ENCODE data around the gene FYN.
"Not testable (repeated sequence)": the region's sequence is repeated elsewhere in the genome, so short reads cannot be mapped to it uniquely, and the experiment has no call there.

The FYN gene

DNA sequence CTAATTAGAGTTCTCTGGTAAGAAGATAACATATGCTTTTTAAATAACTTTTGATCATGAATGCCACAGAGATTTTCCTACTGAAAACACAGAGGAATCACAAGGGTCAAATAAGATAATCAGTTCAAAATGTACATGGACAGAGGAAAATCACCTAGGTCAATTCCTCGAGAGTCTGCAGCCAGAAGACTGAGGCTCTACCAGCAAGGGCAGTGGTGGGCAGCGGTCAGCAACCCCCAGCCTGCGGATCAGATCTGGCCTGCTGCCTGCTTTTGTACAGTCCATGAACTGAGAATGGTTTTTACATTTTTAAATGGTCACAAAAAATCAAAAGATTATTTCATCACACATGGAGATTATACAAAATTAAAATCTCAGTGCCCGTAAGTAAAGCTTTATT lies 79.0 kb downstream of the FYN start:
- ATAC-seq (replicated peaks; ENCODE audit: extremely low read depth, poor library complexity, severe bottlenecking) (no peak), DNase-seq (ENCODE audit: low spot score in 2 of 2) (no peak)
- H3K27ac Mint-ChIP-seq (ENCODE audit: low read depth), result no peak overlapping the region
- no peaks in the 10 kb centered on the region for H3K27me3 Mint-ChIP-seq
- no peaks in the 10 kb centered on the region for H3K9me3 Mint-ChIP-seq
- H3K4me3 Mint-ChIP-seq, result no peak overlapping the region
- peaks cover 21% of the 10 kb centered on the region for H3K36me3 Mint-ChIP-seq (ENCODE audit: insufficient read depth)
- H3K4me1 Mint-ChIP-seq, result peaks cover 53% of the 10 kb centered on the region

DNA sequence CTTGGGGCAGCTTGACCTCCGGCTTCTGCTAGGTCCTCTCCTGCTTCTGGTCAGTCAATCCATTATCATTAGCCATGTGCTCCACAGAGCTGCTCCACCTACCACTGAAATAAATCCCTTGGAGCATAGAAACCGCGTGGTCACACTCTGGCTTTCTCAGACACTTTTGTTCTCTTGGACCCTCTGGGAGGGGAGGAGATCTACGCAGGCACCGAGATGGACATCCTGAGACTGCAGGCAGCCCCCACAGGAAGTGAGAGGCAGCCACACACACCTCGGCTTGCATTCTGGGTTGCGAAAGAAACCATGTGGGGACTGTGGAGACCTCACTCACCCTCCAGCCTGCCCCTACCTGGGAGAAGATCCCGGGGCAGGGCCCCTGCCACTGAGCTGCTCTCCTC lies 79.5 kb downstream of the FYN start:
- Mint-ChIP-seq H3K4me3 (no peak overlapping the region), H3K27ac (ENCODE audit: low read depth) (no peak overlapping the region), H3K9me3 (no peaks in the 10 kb centered on the region), H3K36me3 (ENCODE audit: insufficient read depth) (peaks cover 21% of the 10 kb centered on the region), H3K27me3 (no peaks in the 10 kb centered on the region), H3K4me1 (peaks cover 48% of the 10 kb centered on the region)
- peak; percentile 88 for ATAC-seq (replicated peaks; ENCODE audit: extremely low read depth, poor library complexity, severe bottlenecking)
- DNase-seq (ENCODE audit: low spot score in 2 of 2), result peak in 1 of 2 donors; percentile 59

DNA sequence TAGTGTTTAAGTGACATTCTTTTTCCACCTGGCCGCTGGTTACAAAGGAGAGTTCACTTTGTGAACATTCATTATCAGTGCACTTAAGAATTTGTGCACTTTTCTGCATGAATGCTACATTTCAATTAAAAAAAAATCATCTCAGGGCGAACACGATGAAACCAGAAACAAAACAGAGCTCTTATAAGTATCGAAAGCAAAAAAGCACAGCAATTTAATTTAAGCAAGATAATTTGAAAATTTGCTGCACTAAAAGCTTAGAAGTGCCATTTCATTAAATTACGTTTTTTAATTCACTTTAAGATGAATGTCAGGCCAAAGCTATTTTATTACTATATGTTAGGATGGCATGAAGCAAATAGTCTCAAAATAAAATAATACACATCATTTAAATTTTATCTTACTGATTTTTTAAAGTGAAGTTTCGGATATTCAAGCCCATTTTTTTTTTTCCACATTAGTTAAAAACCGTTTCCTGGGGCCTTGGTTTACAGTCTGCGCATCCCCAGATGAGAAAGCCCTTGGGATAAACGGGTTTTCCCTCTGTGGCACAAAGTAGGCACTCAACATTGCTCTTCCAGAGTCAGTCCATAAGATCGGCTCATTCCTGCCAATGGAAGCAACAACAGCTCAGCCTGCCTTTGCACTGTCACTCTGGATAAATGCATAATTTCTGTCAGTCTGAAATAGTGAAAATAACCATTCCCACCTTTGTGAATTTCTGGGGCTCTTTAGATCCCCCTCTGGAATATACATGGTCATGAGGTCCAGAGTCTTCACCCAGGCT lies 80.1 kb downstream of the FYN start:
- Mint-ChIP-seq H3K9me3 (no peaks in the 10 kb centered on the region), H3K36me3 (ENCODE audit: insufficient read depth) (peaks cover 19% of the 10 kb centered on the region), H3K27me3 (no peaks in the 10 kb centered on the region), H3K27ac (ENCODE audit: low read depth) (no peak overlapping the region), H3K4me3 (no peak overlapping the region), H3K4me1 (peaks cover 43% of the 10 kb centered on the region)
- DNase-seq (ENCODE audit: low spot score in 2 of 2) (no peak), ATAC-seq (replicated peaks; ENCODE audit: extremely low read depth, poor library complexity, severe bottlenecking) (no peak)

DNA sequence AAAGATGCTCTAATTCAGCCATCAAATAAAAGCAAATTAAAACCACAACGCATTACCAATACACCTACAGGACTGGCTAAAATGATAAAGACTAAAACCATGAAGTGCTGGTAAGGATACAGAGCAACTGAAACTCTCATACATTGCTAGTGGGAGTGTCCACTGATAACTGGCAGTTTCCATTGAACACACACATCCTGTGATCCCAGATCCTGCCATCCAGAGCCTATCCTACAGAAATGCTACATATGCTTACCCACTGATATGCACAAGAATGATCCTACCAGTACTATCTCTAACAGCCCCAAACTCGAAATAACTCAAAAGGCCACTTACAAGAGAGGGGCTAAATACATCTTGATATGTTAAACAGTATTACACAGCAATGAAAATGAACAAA lies 81.0 kb downstream of the FYN start:
- Mint-ChIP-seq H3K27ac (ENCODE audit: low read depth) (no peak overlapping the region), H3K9me3 (no peaks in the 10 kb centered on the region), H3K36me3 (ENCODE audit: insufficient read depth) (peaks cover 16% of the 10 kb centered on the region), H3K27me3 (no peaks in the 10 kb centered on the region), H3K4me1 (peaks cover 43% of the 10 kb centered on the region), H3K4me3 (no peak overlapping the region)
- no peak for DNase-seq (ENCODE audit: low spot score in 2 of 2)
- no peak for ATAC-seq (replicated peaks; ENCODE audit: extremely low read depth, poor library complexity, severe bottlenecking)

DNA sequence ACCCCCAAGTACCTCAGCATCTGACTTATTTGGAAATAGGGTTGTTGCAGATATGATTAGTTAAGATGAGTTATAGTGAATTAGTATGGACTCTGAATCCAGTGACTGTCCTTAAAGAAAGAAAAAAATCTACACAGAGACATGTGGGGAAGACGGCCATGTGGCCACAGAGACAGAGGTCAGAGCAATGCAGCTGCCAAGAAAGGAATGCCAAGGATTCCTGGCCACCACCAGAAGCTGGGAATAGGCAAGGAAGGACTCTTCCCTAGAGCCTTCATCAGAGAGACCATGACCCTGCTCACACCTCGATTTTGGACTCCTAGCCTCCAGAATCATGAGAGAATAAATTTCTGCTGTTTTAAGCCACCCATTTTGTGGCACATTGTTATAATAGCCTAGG lies 81.8 kb downstream of the FYN start:
- Mint-ChIP-seq H3K9me3 (no peaks in the 10 kb centered on the region), H3K36me3 (ENCODE audit: insufficient read depth) (peaks cover 18% of the 10 kb centered on the region), H3K27me3 (no peaks in the 10 kb centered on the region), H3K4me1 (peaks cover 35% of the 10 kb centered on the region), H3K4me3 (no peak overlapping the region), H3K27ac (ENCODE audit: low read depth) (no peak overlapping the region)
- DNase-seq (ENCODE audit: low spot score in 2 of 2), result no peak
- no peak for ATAC-seq (replicated peaks; ENCODE audit: extremely low read depth, poor library complexity, severe bottlenecking)

DNA sequence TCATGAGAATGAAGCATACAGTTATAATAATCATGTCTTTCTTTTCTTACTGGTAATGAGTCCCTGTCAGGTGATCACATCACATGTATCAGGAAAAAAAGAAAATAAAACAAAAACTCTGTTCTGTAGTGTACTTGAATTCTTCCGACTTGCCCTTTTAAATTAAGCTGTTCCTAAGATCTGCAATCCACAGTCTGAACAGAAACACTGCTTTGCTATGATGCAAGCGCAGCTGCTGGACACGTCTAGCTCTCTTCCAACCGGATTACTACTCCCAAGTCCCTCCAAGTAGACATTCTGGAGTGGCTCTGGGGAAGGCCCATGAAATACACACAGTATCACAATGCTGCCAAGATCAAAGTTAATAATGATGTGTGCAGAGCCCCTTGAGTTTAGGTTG lies 83.7 kb downstream of the FYN start:
- no peak for DNase-seq (ENCODE audit: low spot score in 2 of 2)
- Mint-ChIP-seq H3K4me1 (peaks cover 33% of the 10 kb centered on the region), H3K27me3 (no peaks in the 10 kb centered on the region), H3K36me3 (ENCODE audit: insufficient read depth) (peaks cover 22% of the 10 kb centered on the region), H3K4me3 (no peak overlapping the region), H3K27ac (ENCODE audit: low read depth) (no peak overlapping the region), H3K9me3 (no peaks in the 10 kb centered on the region)
- no peak for ATAC-seq (replicated peaks; ENCODE audit: extremely low read depth, poor library complexity, severe bottlenecking)

DNA sequence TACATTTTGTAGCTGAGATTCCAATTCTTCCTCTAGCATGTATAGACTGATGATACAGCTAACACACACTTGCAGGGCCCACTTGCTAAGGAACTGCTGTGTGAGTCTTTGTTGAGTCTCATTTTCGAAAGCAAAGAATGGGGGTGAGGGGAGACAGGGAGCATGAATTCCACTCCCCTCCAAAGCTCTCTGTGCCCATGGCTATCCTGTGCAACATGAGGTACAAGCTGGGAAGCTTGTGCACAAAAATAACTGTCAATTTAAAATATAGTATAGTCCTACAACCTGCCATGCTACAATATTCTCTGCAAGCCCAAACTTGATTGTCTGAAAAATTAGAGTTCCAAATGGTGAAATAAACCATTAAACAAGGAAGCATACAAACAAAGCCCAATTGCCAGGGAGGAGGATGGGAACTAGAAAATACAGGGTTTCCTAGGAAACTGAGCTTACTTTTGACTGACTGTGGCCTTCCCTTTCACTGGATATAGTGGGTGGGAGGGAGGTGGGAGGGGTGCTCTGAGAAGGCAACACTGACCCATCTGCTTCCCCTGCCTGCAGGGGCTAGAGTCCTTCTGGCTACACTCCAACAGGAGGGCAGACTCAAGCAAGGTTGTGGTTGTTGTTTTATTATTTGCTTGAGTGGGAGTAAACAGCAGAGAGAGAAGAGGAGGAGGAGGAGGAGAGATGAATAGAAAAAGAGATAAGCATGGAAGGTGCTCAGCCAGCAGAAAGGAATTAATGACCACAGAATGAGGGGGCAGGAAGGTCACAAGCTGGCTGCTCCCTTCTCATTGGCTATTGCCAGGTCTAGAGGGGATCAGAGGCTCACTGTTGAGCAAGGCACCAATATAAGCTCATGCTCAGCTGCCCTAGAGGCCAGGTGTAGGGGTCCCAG lies 84.6 kb downstream of the FYN start:
- peaks cover 17% of the 10 kb centered on the region for H3K36me3 Mint-ChIP-seq (ENCODE audit: insufficient read depth)
- H3K4me3 Mint-ChIP-seq, result no peak overlapping the region
- no peaks in the 10 kb centered on the region for H3K9me3 Mint-ChIP-seq
- H3K27ac Mint-ChIP-seq (ENCODE audit: low read depth), result no peak overlapping the region
- H3K4me1 Mint-ChIP-seq, result peaks cover 34% of the 10 kb centered on the region
- no peaks in the 10 kb centered on the region for H3K27me3 Mint-ChIP-seq
- ATAC-seq (replicated peaks; ENCODE audit: extremely low read depth, poor library complexity, severe bottlenecking) (no peak), DNase-seq (ENCODE audit: low spot score in 2 of 2) (no peak)

DNA sequence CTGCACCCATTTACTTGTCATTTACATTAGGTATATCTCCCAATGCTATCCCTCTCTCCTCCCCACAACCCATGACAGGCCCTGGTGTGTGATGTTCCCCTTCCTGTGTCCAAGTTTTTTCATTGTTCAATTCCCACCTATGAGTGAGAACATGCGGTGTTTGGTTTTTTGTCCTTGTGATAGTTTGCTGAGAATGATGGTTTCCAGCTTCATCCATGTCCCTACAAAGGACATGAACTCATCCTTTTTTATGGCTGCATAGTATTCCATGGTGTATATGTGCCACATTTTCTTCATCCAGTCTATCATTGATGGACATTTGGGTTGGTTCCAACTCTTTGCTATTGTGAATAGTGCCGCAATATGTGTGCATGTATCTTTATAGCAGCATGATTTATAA lies 87.1 kb downstream of the FYN start:
- Mint-ChIP-seq H3K4me3 (peak overlapping the region; percentile 19), H3K27ac (ENCODE audit: low read depth) (peak overlapping the region; percentile 62), H3K36me3 (ENCODE audit: insufficient read depth) (peaks cover 17% of the 10 kb centered on the region), H3K4me1 (peaks cover 46% of the 10 kb centered on the region)
- DNase-seq (ENCODE audit: low spot score in 2 of 2); ATAC-seq (replicated peaks; ENCODE audit: extremely low read depth, poor library complexity, severe bottlenecking); H3K27me3 Mint-ChIP-seq; H3K9me3 Mint-ChIP-seq: not testable (repeated sequence)

DNA sequence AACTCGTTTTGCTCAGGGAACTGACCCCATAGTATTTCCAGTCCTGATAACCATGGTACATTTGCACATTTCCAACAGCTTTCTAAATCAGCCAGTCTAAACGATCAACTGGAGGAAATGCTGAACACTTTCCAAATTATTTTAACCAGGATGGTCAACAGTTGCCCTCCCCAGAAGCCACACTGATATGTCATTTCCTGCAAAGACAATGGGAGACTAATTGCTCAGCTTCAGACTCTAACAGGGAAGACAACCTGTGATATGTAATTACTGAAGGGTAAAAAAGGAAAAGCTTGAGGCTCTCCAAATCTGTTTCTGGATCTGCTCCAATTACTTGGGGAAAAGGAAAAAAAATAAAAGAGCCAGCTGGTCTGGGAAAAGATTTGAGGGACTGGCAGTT lies 88.8 kb downstream of the FYN start:
- DNase-seq (ENCODE audit: low spot score in 2 of 2), result no peak
- ATAC-seq (replicated peaks; ENCODE audit: extremely low read depth, poor library complexity, severe bottlenecking), result no peak
- Mint-ChIP-seq H3K27ac (ENCODE audit: low read depth) (peak overlapping the region; percentile 78), H3K27me3 (no peaks in the 10 kb centered on the region), H3K4me1 (peaks cover 63% of the 10 kb centered on the region), H3K36me3 (ENCODE audit: insufficient read depth) (peaks cover 26% of the 10 kb centered on the region), H3K4me3 (no peak overlapping the region), H3K9me3 (no peaks in the 10 kb centered on the region)

DNA sequence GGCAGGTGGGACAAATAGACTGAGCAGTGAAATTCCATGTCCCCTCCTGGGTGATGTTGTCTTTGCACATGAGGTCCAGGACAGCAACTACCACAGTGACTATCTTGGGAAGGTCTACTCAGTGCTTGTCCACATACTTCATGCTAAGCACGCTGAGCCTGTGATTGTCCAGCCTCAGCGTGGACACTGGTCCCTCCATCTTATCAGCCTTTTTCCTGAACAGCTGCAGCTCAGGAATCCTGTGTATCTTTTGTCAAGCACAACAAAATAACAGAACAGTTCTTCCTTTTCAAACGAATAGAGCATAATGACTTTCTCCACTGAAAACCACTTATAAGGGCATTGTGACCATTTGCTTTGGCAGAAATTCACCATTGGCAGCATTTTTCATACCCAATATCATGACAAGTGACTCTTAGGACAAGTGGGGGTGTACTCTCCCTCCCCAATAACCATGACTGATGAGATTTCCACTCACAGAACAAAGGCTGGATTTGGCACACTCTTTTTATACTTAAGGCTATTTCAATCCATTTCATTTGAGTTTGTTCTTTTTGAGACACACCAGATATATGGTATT lies 90.3 kb downstream of the FYN start:
- Mint-ChIP-seq H3K9me3 (no peaks in the 10 kb centered on the region), H3K36me3 (ENCODE audit: insufficient read depth) (peaks cover 35% of the 10 kb centered on the region), H3K4me3 (peak overlapping the region; percentile 35), H3K4me1 (peaks cover 77% of the 10 kb centered on the region), H3K27me3 (no peaks in the 10 kb centered on the region), H3K27ac (ENCODE audit: low read depth) (peak overlapping the region; percentile 78)
- DNase-seq (ENCODE audit: low spot score in 2 of 2) (no peak), ATAC-seq (replicated peaks; ENCODE audit: extremely low read depth, poor library complexity, severe bottlenecking) (no peak)

DNA sequence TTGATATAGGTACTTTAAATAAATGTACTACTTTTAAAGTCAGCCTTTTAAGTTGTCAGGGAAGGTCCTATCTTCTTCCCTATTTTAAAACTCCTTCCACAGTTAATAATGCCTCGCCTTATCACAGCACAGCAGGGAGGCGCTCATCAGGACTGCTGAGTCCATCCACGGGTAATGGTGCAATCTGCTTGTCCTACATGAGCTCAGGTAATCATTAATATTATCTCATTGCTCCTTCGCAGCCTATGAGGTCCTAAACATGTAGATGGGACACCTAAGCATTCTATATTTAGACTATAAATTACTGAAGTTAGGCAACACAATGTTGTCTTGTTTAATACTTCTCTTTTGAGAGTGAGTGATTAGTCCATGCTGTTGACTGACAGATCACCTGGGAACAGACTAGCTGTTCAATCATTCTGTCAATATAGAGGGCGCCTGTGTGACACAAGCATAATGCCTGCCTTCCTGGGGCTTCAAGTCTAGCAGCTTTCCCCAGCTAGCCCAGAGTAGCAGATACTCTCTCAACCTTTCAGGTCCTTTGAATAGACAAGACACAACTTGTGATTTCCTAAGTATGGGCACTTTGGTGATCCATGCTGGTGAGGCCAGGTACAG lies 91.0 kb downstream of the FYN start:
- Mint-ChIP-seq H3K4me1 (peaks cover 84% of the 10 kb centered on the region), H3K4me3 (peak overlapping the region; percentile 34), H3K27me3 (no peaks in the 10 kb centered on the region)

DNA sequence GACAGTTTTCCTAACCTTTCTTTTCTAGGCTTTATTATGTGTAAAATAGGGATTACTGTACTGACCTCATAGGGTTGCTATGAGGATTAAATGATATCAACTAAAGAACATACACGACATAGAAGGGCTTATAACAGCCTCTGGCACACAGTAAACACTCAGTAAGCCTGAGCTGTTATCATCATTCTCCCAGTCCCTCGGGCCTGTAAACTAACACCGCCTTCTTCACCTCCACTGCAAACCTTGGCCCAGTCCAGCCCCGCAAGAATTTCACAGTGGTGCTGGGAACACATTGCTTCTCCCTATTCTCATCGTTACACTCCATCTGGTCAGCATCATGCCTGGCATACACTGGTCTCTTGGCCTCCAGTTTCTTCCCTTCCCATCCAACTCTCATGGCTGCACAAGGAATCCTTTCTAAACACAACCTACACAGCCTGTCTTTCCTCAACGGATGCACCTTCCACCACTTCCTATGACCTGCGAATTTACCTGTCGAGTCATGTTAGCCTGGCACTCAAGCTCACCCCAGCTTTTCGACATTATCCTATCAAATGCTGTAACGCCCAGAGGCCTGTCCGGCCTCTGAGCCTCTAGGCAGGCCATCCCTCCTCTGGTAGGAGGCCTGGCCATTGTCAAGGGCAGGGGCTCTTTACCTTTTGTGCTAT lies 92.1 kb downstream of the FYN start:
- H3K36me3 Mint-ChIP-seq (ENCODE audit: insufficient read depth), result peaks cover 36% of the 10 kb centered on the region
- DNase-seq (ENCODE audit: low spot score in 2 of 2), result no peak
- H3K27ac Mint-ChIP-seq (ENCODE audit: low read depth), result peak overlapping the region; percentile 70
- peak overlapping the region; percentile 48 for H3K4me3 Mint-ChIP-seq
- H3K4me1 Mint-ChIP-seq, result peaks cover 94% of the 10 kb centered on the region
- H3K27me3 Mint-ChIP-seq, result no peaks in the 10 kb centered on the region
- no peaks in the 10 kb centered on the region for H3K9me3 Mint-ChIP-seq
- peak; percentile 31 for ATAC-seq (replicated peaks; ENCODE audit: extremely low read depth, poor library complexity, severe bottlenecking)

More for the DNA sequence above, 91.0 kb downstream of the FYN start:
- ATAC-seq (replicated peaks; ENCODE audit: extremely low read depth, poor library complexity, severe bottlenecking) (no peak), DNase-seq (ENCODE audit: low spot score in 2 of 2) (no peak)
- Mint-ChIP-seq H3K9me3 (no peaks in the 10 kb centered on the region), H3K27ac (ENCODE audit: low read depth) (peak overlapping the region; percentile 78), H3K36me3 (ENCODE audit: insufficient read depth) (peaks cover 35% of the 10 kb centered on the region)

Measured in central memory CD8-positive, alpha-beta T cell (primary cell).